K562 (cell line): Measurements from ENCODE around the gene SLC26A1. TPM values are rescaled to one million over a fixed set of nuclear protein-coding genes. Genes with fewer than 3 reads are reported as not detected.

Source experiments
- ELF2 ChIP-seq: fragments of 250-450 bp; sonication (Bioruptor Pico); IDR thresholded peaks from 2 replicates; pipeline ENCODE4 v1.5.0; 2021; ENCODE audit warnings: mild to moderate bottlenecking
- FOXK1 ChIP-seq: sonication (generic); formaldehyde crosslinking; IDR thresholded peaks from 2 replicates; pipeline ENCODE4 v1.8.0; 2022; ENCODE audit warnings: missing genetic modification reagents, mild to moderate bottlenecking, borderline replicate concordance
- FOXP1 ChIP-seq: sonication (generic); formaldehyde crosslinking; IDR thresholded peaks from 2 replicates; pipeline ENCODE4 v1.8.0; 2022; ENCODE audit warnings: mild to moderate bottlenecking, missing genetic modification reagents
- HMG20B ChIP-seq: fragments of 250-450 bp; sonication (Bioruptor Pico); IDR thresholded peaks from 2 replicates; pipeline ENCODE4 v1.5.0; 2021; ENCODE audit warnings: mild to moderate bottlenecking
- HMGXB4 ChIP-seq: sonication (generic); formaldehyde crosslinking; IDR thresholded peaks from 2 replicates; pipeline ENCODE4 v1.8.1; 2023; ENCODE audit warnings: mild to moderate bottlenecking, missing genetic modification reagents
- MAFG ChIP-seq: fragments of 450-650 bp; conservative IDR thresholded peaks from 2 replicates; pipeline ENCODE4 v1.6.1; 2016; ENCODE audit warnings: missing genetic modification characterization, missing compliant biosample characterization
- MYNN ChIP-seq, 2 experiments: sonication (generic); formaldehyde crosslinking in 1 of 2; IDR thresholded peaks; 2 replicates each; pipeline versions ENCODE4 v1.5.0 to v1.6.1; 2016 to 2020; ENCODE audit warnings: antibody characterized with exemption in 1 of 2, missing genetic modification reagents in 1 of 2
- NR1H2 ChIP-seq: sonication (generic); formaldehyde crosslinking; IDR thresholded peaks from 2 replicates; pipeline ENCODE4 v1.4.0; 2020; ENCODE audit warnings: mild to moderate bottlenecking, missing genetic modification reagents
- PCBP2 ChIP-seq: fragments of 200-400 bp; formaldehyde crosslinking; IDR thresholded peaks from 2 replicates; pipeline ENCODE4 v1.6.1; 2018; ENCODE audit warnings: low read length, low read depth, mild to moderate bottlenecking, moderate library complexity; ENCODE audit not compliant: poor library complexity, severe bottlenecking
- POLR2A ChIP-seq: fragments of 450-650 bp; conservative IDR thresholded peaks from 2 replicates; pipeline ENCODE4 v1.6.1; 2016
- RERE ChIP-seq: sonication (generic); formaldehyde crosslinking; IDR thresholded peaks from 2 replicates; pipeline ENCODE4 v1.8.0; 2023; ENCODE audit warnings: missing genetic modification reagents, mild to moderate bottlenecking, borderline replicate concordance
- ZBTB49 ChIP-seq: sonication (generic); formaldehyde crosslinking; IDR thresholded peaks from 2 replicates; pipeline ENCODE4 v1.8.0; 2022; ENCODE audit warnings: missing genetic modification reagents, mild to moderate bottlenecking, borderline replicate concordance
- ZBTB5 ChIP-seq: fragments of 450-650 bp; IDR thresholded peaks from 2 replicates; pipeline ENCODE4 v1.6.1; 2017; ENCODE audit warnings: antibody characterized with exemption
- ZNF212 ChIP-seq: fragments of 450-650 bp; formaldehyde crosslinking; IDR thresholded peaks from 2 replicates; pipeline ENCODE4 v1.4.0; 2020; ENCODE audit warnings: mild to moderate bottlenecking
- ZNF584 ChIP-seq: fragments of 200-800 bp; sonication (Bioruptor generic); IDR thresholded peaks from 2 replicates; pipeline ENCODE4 v1.6.1; 2016; ENCODE audit warnings: low read depth, mild to moderate bottlenecking, missing genetic modification characterization, missing compliant biosample characterization
- ZNF785 ChIP-seq: fragments of 250-450 bp; sonication (Bioruptor Pico); IDR thresholded peaks from 2 replicates; pipeline ENCODE4 v1.4.0; 2020; ENCODE audit warnings: mild to moderate bottlenecking
- polyA plus RNA-seq, 8 experiments: library from polyadenylated mRNA; depleted of rRNA in 4 of 8; stranded (reverse) in 5 of 8; unstranded in 3 of 8; fragments of >200 nt; fragmentation: Nextera tagmentation in 2 of 8; fragmentation: Illumina TruSeq in 1 of 8; extraction: Ambion mirVana in 2 of 8; extraction: Trizol in 1 of 8; gene quantifications; 2 replicates each; pipeline versions ENCODE4 v1.2.1 to v1.2.3, GENCODE V29; 2011 to 2014; ENCODE audit warnings: inconsistent platforms in 1 of 8, missing spikeins in 1 of 8
- total RNA-seq, 7 experiments: library from RNA; depleted of rRNA in 6 of 7; stranded (reverse); fragments of >200 nt in 6 of 7; fragmentation: Illumina TruSeq in 2 of 7; extraction: Trizol in 2 of 7; gene quantifications; 2 replicates each; pipeline versions ENCODE4 v1.2.1 to v1.2.3, GENCODE V29; 2011 to 2021; ENCODE audit warnings: low replicate concordance in 1 of 7

The SLC26A1 gene
- total and polyA plus RNA-seq, 9 of the 15 experiments (the other 6 are each of a cell fraction or from before 2014, with no cell fraction given) = 0.11 to 4.2 (median 0.95) TPM

DNA sequence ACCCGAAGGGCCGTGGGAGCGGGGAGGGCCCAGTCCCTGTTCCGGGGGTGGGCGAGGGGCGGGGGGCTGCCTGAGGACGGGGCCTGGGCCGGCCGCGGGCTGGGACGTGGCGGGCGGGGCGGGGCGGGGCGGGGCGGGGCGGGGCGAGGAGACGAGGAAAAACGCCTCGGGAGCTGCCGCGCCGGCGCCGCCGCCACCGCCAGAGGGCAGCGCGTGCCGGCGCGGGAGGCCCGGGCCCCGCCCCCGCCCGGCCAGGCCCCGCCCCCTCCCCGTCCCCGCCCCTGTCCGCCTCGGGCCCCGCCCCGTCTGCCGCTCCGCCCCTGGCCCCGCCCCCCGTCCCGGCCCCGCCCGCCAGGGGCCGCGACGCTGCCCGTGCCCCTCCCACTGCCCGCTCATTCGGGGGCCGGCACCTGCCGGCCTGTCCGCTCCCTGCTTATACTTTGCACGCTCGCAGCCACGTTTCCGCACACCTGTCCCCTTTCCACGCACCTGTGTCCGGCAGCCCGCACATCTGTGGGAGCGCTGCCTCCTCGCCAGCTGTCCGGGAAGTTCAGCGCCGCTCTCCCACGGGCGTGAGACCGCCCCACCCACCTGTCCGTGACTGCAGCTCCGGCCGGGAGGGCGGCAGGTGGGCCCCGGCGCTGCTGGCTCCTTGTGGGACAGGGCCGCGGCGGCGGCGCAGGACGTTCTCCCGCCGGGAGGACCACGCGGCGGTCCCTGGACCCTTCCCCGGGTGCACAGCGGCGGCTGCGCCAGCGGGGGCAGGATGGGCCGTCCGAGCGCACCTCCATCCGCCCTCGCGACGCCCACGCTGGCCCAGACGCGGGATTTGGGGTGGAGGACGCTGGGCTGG lies 16.6 kb upstream of the SLC26A1 start (continued):
- TF ChIP-seq FOXK1 (CRISPR knock-in tag) = no peak
- TF ChIP-seq ZBTB49 (CRISPR knock-in tag) = no peak
- TF ChIP-seq MYNN (IDR thresholded peaks at IDR 0.05) = no peak
- TF ChIP-seq MYNN (CRISPR knock-in tag; IDR thresholded peaks at IDR 0.05) = no peak
- 0 out of 2 replicates have a peak, but pooled peaks have one; percentile 48 for TF ChIP-seq FOXP1 (CRISPR knock-in tag)
- TF ChIP-seq ZNF785 (CRISPR knock-in tag) = no peak
- no peak for TF ChIP-seq POLR2A
- TF ChIP-seq HMGXB4 (CRISPR knock-in tag) = no peak
- no peak for TF ChIP-seq ZNF584 (CRISPR knock-in tag)
- TF ChIP-seq ZNF212 = no peak
- no peak for TF ChIP-seq ZBTB5
- no peak for TF ChIP-seq ELF2 (CRISPR knock-in tag)
- no peak for TF ChIP-seq MAFG (tag)
- no peak for TF ChIP-seq NR1H2 (CRISPR knock-in tag)
- no peak for TF ChIP-seq PCBP2
- TF ChIP-seq RERE = no peak
- no peak for TF ChIP-seq HMG20B
